Neural progenitor cell (in vitro differentiated cells): ENCODE results near the gene TAGAP. TPM values are rescaled to one million over a fixed set of nuclear protein-coding genes. Genes with fewer than 3 reads are reported as not detected.

Experiments used
- DNase-seq: peaks from one replicate; pipeline ENCODE4 v3.0.0-alpha.2; 2016; ENCODE audit warnings: low spot score
- H2AFZ ChIP-seq: fragments of 200-600 bp; sonication (generic); replicated peaks from 2 replicates; pipeline ENCODE4 v1.6.1; 2016; ENCODE audit warnings: antibody characterized with exemption
- H3F3A ChIP-seq: fragments of 200-600 bp; sonication (generic); 2 replicates; pipeline ENCODE4 v1.6.1; 2016; ENCODE audit warnings: antibody characterized with exemption, low read depth
- H3K27ac ChIP-seq: fragments of 200-600 bp; sonication (generic); 2 replicates; pipeline ENCODE4 v1.5.1; 2016; ENCODE audit warnings: mild to moderate bottlenecking
- H3K27me3 ChIP-seq: fragments of 200-600 bp; sonication (generic); 2 replicates; pipeline ENCODE4 v1.6.1; 2016; ENCODE audit warnings: mild to moderate bottlenecking, moderate library complexity
- H3K36me3 ChIP-seq: fragments of 200-600 bp; sonication (generic); 2 replicates; pipeline ENCODE4 v1.5.1; 2016
- H3K4me1 ChIP-seq: fragments of 200-600 bp; sonication (generic); 2 replicates; pipeline ENCODE4 v1.6.1; 2016; ENCODE audit warnings: mixed run types
- H3K4me2 ChIP-seq: fragments of 200-600 bp; sonication (generic); 2 replicates; pipeline ENCODE4 v1.6.1; 2016
- H3K4me3 ChIP-seq: fragments of 200-600 bp; sonication (generic); 2 replicates; pipeline ENCODE4 v1.5.1; 2016
- H3K79me2 ChIP-seq: fragments of 200-600 bp; sonication (generic); 2 replicates; pipeline ENCODE4 v1.6.1; 2016; ENCODE audit warnings: low read depth
- H3K9ac ChIP-seq: fragments of 200-600 bp; sonication (generic); 2 replicates; pipeline ENCODE4 v1.6.1; 2016
- H3K9me3 ChIP-seq: fragments of 200-600 bp; sonication (generic); 2 replicates; pipeline ENCODE4 v1.5.1; 2016; ENCODE audit warnings: low read depth
- H4K20me1 ChIP-seq: fragments of 200-600 bp; sonication (generic); 2 replicates; pipeline ENCODE4 v1.6.1; 2016; ENCODE audit warnings: low read depth
- H3K27ac Mint-ChIP-seq: 3 replicates; pipeline ENCODE4 v1.8.0; 2021; ENCODE audit warnings: mixed read lengths
- H3K27me3 Mint-ChIP-seq: 2 replicates; pipeline ENCODE4 v1.8.0; 2022; ENCODE audit warnings: low read depth, mild to moderate bottlenecking, inconsistent platforms, moderate library complexity, mixed read lengths; ENCODE audit not compliant: insufficient read depth
- H3K36me3 Mint-ChIP-seq: 3 replicates; pipeline ENCODE4 v1.8.0; 2021; ENCODE audit warnings: mixed read lengths
- H3K4me1 Mint-ChIP-seq: 3 replicates; pipeline ENCODE4 v1.8.0; 2021; ENCODE audit warnings: mixed read lengths
- H3K4me3 Mint-ChIP-seq: 3 replicates; pipeline ENCODE4 v1.8.0; 2021; ENCODE audit warnings: mild to moderate bottlenecking, moderate library complexity, mixed read lengths
- H3K9me3 Mint-ChIP-seq: 3 replicates; pipeline ENCODE4 v1.8.0; 2020; ENCODE audit warnings: mixed read lengths
- EZH2 ChIP-seq: fragments of 200-600 bp; sonication (generic); IDR thresholded peaks from 2 replicates; pipeline ENCODE4 v1.6.1; 2017; ENCODE audit warnings: antibody characterized with exemption, mild to moderate bottlenecking, moderate library complexity
- EZH2phosphoT487 ChIP-seq: fragments of 200-600 bp; sonication (generic); IDR thresholded peaks from 2 replicates; pipeline ENCODE4 v1.6.1; 2017; ENCODE audit warnings: antibody characterized with exemption
- total RNA-seq: library from RNA; depleted of rRNA; stranded (reverse); fragments of >200 nt; gene quantifications from 2 replicates; pipeline ENCODE4 v1.2.3, GENCODE V29; 2015; ENCODE audit warnings: low replicate concordance
- TF ChIP-seq, protein P1 (sequence below): fragments of 200-600 bp; sonication (generic); IDR thresholded peaks from 2 replicates; pipeline ENCODE4 v1.5.1; 2017; ENCODE audit warnings: antibody characterized with exemption, mild to moderate bottlenecking

Gene TAGAP
- total RNA-seq, 1 donor from 2014 or later: not detected

DNA sequence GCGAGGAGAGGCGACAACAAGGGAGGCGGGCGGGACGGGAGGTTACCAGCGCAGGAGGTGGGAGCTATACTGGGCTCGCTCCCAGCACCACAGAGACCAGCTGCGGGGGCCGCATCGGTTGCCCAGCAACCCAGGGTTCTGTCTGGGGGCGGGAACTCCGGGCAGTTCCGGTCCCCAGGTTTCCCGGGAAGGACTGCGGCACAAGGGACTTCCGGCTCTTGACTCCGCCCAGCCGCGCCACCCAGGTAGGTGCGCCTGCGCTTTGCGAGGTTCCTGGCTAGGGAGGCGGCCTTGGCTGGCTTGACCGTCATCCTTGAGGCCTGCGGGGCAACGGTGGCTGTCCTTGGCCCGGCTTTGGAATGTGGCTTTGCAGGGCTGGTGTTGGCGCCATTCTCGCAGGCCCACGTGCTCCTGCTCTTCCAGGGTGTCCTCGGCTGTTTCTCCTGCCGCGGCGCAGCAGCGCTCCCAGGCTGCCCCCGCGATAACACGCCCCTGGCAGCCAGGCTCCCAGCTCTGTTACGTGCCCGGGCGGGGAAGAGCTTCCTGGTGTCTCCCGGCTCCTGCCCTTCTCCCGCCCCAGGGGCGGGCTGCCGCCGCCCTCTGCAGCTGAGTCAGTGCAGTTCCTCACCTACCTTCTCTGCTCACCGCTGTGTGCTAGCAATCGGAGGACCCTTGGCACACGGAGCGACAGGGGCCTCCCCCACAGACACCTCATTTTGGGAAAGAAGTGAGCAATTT is 45.0 kb downstream of the TAGAP start, which contains the start of gene RSPH3:
TSS of gene RSPH3 (minus strand) at position 537 of the 738 bp plus-strand sequence. CDS start 652 bp downstream, outside the sequence.
- Histone ChIP-seq H3K4me1 (peaks cover 4% of the 10 kb centered on the region), H3K27me3 (no peaks in the 10 kb centered on the region), H3K4me2 (peak within 1 kb of the TSS; percentile 81), H4K20me1 (no peaks in the 10 kb centered on the region), H3K9ac (peak within 1 kb of the TSS; percentile 31), H3K36me3 (no peaks in the 10 kb centered on the region), H3K4me3 (peak within 1 kb of the TSS; percentile 71), H3K79me2 (peaks cover 3% of the 10 kb centered on the region), H3K9me3 (no peaks in the 10 kb centered on the region), H2AFZ (peak within 1 kb of the TSS; percentile 88), H3F3A (peaks cover 7% of the 10 kb centered on the region), H3K27ac (no peak within 1 kb of the TSS)
- Mint-ChIP-seq H3K9me3 (peaks cover 10% of the 10 kb centered on the region), H3K27me3 (no peaks in the 10 kb centered on the region), H3K4me1 (peaks cover 8% of the 10 kb centered on the region), H3K27ac (peak within 1 kb of the TSS; percentile 99), H3K36me3 (peaks cover 21% of the 10 kb centered on the region), H3K4me3 (peak within 1 kb of the TSS; percentile 95)
- TF ChIP-seq EZH2: peak; percentile 18
- TF ChIP-seq, protein P1, sequence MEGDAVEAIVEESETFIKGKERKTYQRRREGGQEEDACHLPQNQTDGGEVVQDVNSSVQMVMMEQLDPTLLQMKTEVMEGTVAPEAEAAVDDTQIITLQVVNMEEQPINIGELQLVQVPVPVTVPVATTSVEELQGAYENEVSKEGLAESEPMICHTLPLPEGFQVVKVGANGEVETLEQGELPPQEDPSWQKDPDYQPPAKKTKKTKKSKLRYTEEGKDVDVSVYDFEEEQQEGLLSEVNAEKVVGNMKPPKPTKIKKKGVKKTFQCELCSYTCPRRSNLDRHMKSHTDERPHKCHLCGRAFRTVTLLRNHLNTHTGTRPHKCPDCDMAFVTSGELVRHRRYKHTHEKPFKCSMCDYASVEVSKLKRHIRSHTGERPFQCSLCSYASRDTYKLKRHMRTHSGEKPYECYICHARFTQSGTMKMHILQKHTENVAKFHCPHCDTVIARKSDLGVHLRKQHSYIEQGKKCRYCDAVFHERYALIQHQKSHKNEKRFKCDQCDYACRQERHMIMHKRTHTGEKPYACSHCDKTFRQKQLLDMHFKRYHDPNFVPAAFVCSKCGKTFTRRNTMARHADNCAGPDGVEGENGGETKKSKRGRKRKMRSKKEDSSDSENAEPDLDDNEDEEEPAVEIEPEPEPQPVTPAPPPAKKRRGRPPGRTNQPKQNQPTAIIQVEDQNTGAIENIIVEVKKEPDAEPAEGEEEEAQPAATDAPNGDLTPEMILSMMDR: peak; percentile 31
- TF ChIP-seq EZH2phosphoT487: no peak
- peak; percentile 96 for DNase-seq

DNA sequence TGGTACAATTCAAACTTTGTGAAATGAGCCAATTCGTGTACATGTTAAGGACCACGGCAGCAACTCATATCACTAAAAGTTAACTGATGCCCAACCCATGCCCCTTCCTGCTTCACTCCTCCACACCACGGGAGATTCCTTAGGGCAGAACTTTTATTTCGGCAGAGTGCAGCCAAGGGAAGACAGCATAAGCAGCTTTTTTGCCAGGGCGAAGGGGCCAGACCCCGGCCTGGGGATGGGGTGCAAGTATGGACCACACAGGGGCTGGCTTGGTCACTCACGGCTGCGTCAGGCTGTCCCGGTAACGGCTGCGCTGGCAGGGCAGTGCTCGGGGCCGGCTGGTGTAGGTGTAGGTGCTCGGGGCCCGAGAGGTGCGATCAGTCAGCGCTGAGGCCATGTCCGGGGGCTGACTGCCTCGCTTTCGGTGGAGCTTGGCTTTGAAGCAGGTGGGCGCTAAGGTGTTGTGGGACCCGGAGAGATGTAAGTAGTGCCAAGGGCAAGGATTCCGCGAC is 45.6 kb downstream of the TAGAP start:
- DNase-seq: no peak
- Histone ChIP-seq H3F3A (peaks cover 7% of the 10 kb centered on the region), H3K4me1 (peaks cover 4% of the 10 kb centered on the region), H3K9ac (no peak overlapping the region), H4K20me1 (no peaks in the 10 kb centered on the region), H3K27me3 (no peaks in the 10 kb centered on the region), H3K4me3 (peak overlapping the region; percentile 71), H3K79me2 (peaks cover 3% of the 10 kb centered on the region), H3K9me3 (no peaks in the 10 kb centered on the region), H3K36me3 (no peaks in the 10 kb centered on the region), H2AFZ (peak overlapping the region; percentile 88), H3K27ac (no peak overlapping the region), H3K4me2 (peak overlapping the region; percentile 81)
- H3K4me1 Mint-ChIP-seq: peaks cover 8% of the 10 kb centered on the region
- peak overlapping the region; percentile 72 for H3K27ac Mint-ChIP-seq
- peaks cover 23% of the 10 kb centered on the region for H3K36me3 Mint-ChIP-seq
- H3K9me3 Mint-ChIP-seq: peaks cover 10% of the 10 kb centered on the region
- H3K27me3 Mint-ChIP-seq: no peaks in the 10 kb centered on the region
- TF ChIP-seq, protein P1: no peak
- TF ChIP-seq EZH2 (no peak), EZH2phosphoT487 (no peak)
- H3K4me3 Mint-ChIP-seq: peak overlapping the region; percentile 95

- Histone ChIP-seq H3K27ac (no peak overlapping the region), H3K4me3 (no peak overlapping the region), H3K27me3 (no peaks in the 10 kb centered on the region), H3K36me3 (no peaks in the 10 kb centered on the region), H3K9me3 (no peaks in the 10 kb centered on the region), H3K4me1 (peaks cover 4% of the 10 kb centered on the region), H2AFZ (no peak overlapping the region), H3K9ac (no peak overlapping the region), H3K79me2 (peaks cover 3% of the 10 kb centered on the region), H4K20me1 (no peaks in the 10 kb centered on the region), H3F3A (peaks cover 7% of the 10 kb centered on the region), H3K4me2 (no peak overlapping the region)
- no peak for TF ChIP-seq EZH2
- no peak for TF ChIP-seq EZH2phosphoT487
- TF ChIP-seq, protein P1: no peak
- Mint-ChIP-seq H3K4me3 (no peak overlapping the region), H3K27ac (no peak overlapping the region), H3K9me3 (peaks cover 15% of the 10 kb centered on the region), H3K27me3 (no peaks in the 10 kb centered on the region), H3K36me3 (peaks cover 33% of the 10 kb centered on the region), H3K4me1 (peaks cover 8% of the 10 kb centered on the region)
- DNase-seq: no peak
These were observed 47.9 kb downstream of the TAGAP start for GRCh38 chr6:158996856-158997255.
